ENCODE measurements around the gene SDK2.

Gene SDK2

GRCh38 chr17:73643001-73643851 is 1.0 kb downstream of the SDK2 start (continued):
- TF ChIP-seq SP2 (tag by site-specific recombination; IDR thresholded peaks at IDR 0.05) (peak; percentile 77), IKZF3 (tag by site-specific recombination; IDR thresholded peaks at IDR 0.05) (peak; percentile 61; the same call in 1 of the 2 replicates), ZNF600 (tag by site-specific recombination; IDR thresholded peaks at IDR 0.05) (peak; percentile 84), ZNF791 (tag by site-specific recombination; IDR thresholded peaks at IDR 0.05) (no peak), ZBTB20 (tag by site-specific recombination; IDR thresholded peaks at IDR 0.05) (peak; percentile 93), ZNF501 (tag by site-specific recombination; IDR thresholded peaks at IDR 0.05) (0 out of 2 replicates have a peak, but pooled peaks have one; percentile 38), PATZ1 (tag by site-specific recombination; IDR thresholded peaks at IDR 0.05) (peak; percentile 79), WT1 (tag by site-specific recombination; IDR thresholded peaks at IDR 0.05) (peak; percentile 21; the same call in 1 of the 2 replicates), SCRT1 (tag by site-specific recombination; IDR thresholded peaks at IDR 0.05; ENCODE audit: borderline replicate concordance) (peak; percentile 94), TCF7L2 (IDR thresholded peaks at IDR 0.05; ENCODE audit: borderline replicate concordance, low read depth, low read length) (peak; percentile 9; the same call in 1 of the 2 replicates), ZNF140 (tag by site-specific recombination; IDR thresholded peaks at IDR 0.05) (no peak), MZF1 (tag by site-specific recombination; IDR thresholded peaks at IDR 0.05; ENCODE audit: borderline replicate concordance) (0 out of 2 replicates have a peak, but pooled peaks have one; percentile 57), CTCF (tag by site-specific recombination; IDR thresholded peaks at IDR 0.05) (peak; percentile 69; the same call in 1 of the 2 replicates), ZBTB48 (tag by site-specific recombination; IDR thresholded peaks at IDR 0.05) (0 out of 2 replicates have a peak, but pooled peaks have one; percentile 39), EGR2 (tag by site-specific recombination; IDR thresholded peaks at IDR 0.05; ENCODE audit: low read depth) (peak; percentile 83), KLF17 (tag by site-specific recombination; IDR thresholded peaks at IDR 0.05) (peak; percentile 90), ZNF692 (tag by site-specific recombination; IDR thresholded peaks at IDR 0.05) (no peak), MYNN (tag by site-specific recombination; IDR thresholded peaks at IDR 0.05; ENCODE audit: borderline replicate concordance) (no peak), ZNF366 (tag by site-specific recombination; conservative IDR thresholded peaks at IDR 0.05) (no peak), KLF16 (tag by site-specific recombination; IDR thresholded peaks at IDR 0.05) (peak; percentile 46; the same call in 1 of the 2 replicates), ZIC2 (tag by site-specific recombination; IDR thresholded peaks at IDR 0.05) (peak; percentile 99), ZBTB11 (tag by site-specific recombination; conservative IDR thresholded peaks at IDR 0.05; ENCODE audit: low read depth) (no peak), ZBTB26 (tag by site-specific recombination; optimal IDR thresholded peaks at IDR 0.05) (peak; percentile 89), ZNF24 (tag by site-specific recombination; IDR thresholded peaks at IDR 0.05) (no peak), ZNF398 (tag by site-specific recombination; IDR thresholded peaks at IDR 0.05) (peak; percentile 87)
